Colonic mucosa (tissue), 4 donors: ENCODE measurements around the gene KLHL11. TPM values are rescaled to one million over a fixed set of nuclear protein-coding genes. Genes with fewer than 3 reads are reported as not detected.
"Not testable (repeated sequence)": the region's sequence is repeated elsewhere in the genome, so short reads cannot be mapped to it uniquely, and the experiment has no call there.

Experiments used
- DNase-seq: peaks from one replicate; pipeline ENCODE4 v3.0.0-alpha.2; 2020
- H3K27ac ChIP-seq: fragments of 200-600 bp; one replicate; pipeline ENCODE4 v1.8.0; 2021
- H3K27me3 ChIP-seq: fragments of 200-600 bp; one replicate; pipeline ENCODE4 v1.8.0; 2021
- H3K36me3 ChIP-seq: fragments of 200-600 bp; one replicate; pipeline ENCODE4 v1.8.0; 2021
- H3K4me1 ChIP-seq: fragments of 200-600 bp; one replicate; pipeline ENCODE4 v1.8.0; 2021; ENCODE audit warnings: mild to moderate bottlenecking
- H3K4me3 ChIP-seq: fragments of 200-600 bp; one replicate; pipeline ENCODE4 v1.8.0; 2021
- H3K9ac ChIP-seq, 2 donors: one replicate each; pipeline ENCODE4 v1.7.0; 2013; ENCODE audit warnings: control low read depth in 2 of 2, low read depth in 2 of 2, low read length in 2 of 2
- H3K9me3 ChIP-seq: fragments of 200-600 bp; one replicate; pipeline ENCODE4 v1.8.0; 2021
- intact Hi-C: fragments of 100-400 bp; cut with DNase I; formaldehyde crosslinking; loops from one replicate; pipeline ENCODE4 v1.14.1; 2022
- total RNA-seq, 2 donors: library from RNA; stranded (reverse); fragmentation: NEBNext Ultra II Directional in 1 of 2; extraction: Animal tissue kit (Norgen Biotek cat#: 25700) in 1 of 2; gene quantifications; one replicate each; pipeline ENCODE4 v1.2.1, GENCODE V29; 2021
- TF ChIP-seq, protein P1 (sequence below): fragments of 200-600 bp; IDR thresholded peaks from one replicate; pipeline ENCODE4 v1.8.0; 2022; ENCODE audit warnings: antibody characterized with exemption, mild to moderate bottlenecking
- donor health status: healthy.
- donor health status: DM: no; HTN: no; CAD: no.
- donor health status: DM: no; HTN: no; CAD: no.

The KLHL11 gene
- total RNA-seq, 2 donors from 2014 or later, result 10.0 to 14.0 TPM

DNA sequence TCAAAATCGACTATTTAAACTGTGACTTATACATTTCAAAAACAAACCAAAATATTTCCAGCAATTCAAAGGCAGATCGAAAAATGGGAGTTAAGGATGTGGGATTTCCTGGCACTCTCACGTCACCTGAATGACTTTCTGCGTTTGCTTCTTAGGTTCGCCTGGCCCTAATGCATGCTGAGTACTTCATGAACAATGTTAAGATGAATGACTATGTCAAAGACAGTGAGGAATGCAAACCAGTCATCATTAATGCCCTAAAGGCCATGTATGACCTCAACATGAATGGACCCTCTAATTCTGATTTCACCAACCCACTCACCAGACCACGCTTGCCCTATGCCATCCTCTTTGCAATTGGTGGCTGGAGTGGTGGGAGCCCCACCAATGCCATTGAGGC lies 20.3 kb downstream of the KLHL11 start:
- no peaks in the 10 kb centered on the region for H3K36me3 ChIP-seq
- H3K9me3 ChIP-seq, result no peaks in the 10 kb centered on the region
- H3K4me3 ChIP-seq, result no peak overlapping the region
- no peaks in the 10 kb centered on the region for H3K4me1 ChIP-seq
- H3K27me3 ChIP-seq, result no peaks in the 10 kb centered on the region
- H3K9ac ChIP-seq, result no peak overlapping the region
- DNase-seq, result no peak
- TF ChIP-seq, protein P1, sequence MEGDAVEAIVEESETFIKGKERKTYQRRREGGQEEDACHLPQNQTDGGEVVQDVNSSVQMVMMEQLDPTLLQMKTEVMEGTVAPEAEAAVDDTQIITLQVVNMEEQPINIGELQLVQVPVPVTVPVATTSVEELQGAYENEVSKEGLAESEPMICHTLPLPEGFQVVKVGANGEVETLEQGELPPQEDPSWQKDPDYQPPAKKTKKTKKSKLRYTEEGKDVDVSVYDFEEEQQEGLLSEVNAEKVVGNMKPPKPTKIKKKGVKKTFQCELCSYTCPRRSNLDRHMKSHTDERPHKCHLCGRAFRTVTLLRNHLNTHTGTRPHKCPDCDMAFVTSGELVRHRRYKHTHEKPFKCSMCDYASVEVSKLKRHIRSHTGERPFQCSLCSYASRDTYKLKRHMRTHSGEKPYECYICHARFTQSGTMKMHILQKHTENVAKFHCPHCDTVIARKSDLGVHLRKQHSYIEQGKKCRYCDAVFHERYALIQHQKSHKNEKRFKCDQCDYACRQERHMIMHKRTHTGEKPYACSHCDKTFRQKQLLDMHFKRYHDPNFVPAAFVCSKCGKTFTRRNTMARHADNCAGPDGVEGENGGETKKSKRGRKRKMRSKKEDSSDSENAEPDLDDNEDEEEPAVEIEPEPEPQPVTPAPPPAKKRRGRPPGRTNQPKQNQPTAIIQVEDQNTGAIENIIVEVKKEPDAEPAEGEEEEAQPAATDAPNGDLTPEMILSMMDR, result no peak
- intact Hi-C loops, result no loop called here
- H3K27ac ChIP-seq, result no peak overlapping the region

DNA sequence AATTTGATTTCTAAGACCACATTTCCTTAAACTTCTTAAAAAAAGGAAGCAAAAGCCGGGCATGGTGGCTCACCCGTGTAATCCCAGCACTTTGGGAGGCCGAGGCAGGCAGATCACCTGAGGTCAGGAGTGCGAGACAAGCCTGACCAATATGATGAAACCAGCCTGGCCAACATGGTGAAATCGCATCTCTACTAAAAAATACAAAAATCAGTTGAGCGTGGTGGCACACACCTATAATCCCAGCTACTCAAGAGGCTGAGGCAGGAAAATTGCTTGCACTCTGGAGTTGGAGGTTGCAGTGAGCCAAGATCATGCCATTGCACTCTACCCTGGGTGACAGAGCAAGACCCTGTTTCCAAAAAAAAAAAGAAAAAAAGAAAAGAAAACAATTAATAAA lies 24.4 kb downstream of the KLHL11 start:
- H3K27me3 ChIP-seq, H3K9ac ChIP-seq, H3K27ac ChIP-seq, DNase-seq, H3K4me1 ChIP-seq, H3K4me3 ChIP-seq, intact Hi-C loops, H3K36me3 ChIP-seq, H3K9me3 ChIP-seq: not testable (repeated sequence)

DNA sequence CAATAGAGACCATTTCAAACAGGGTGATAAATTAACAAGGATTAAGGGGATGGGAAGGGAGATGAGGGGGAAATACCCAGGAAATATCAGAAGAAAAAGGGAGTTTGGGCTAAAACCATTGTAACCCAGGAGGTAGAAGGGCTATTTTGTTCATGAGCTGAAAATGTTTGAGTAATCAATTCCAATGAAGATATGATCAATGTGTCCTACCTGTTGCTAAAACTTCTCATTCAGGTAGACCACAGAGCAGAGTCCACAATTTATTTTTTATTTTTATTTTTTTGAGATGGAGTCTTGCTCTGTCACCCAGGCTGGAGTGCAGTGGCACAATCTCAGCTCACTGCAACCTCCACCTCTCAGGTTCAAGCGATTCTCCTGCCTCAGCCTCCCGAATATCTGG lies 25.8 kb downstream of the KLHL11 start:
- H3K27me3 ChIP-seq, H3K4me3 ChIP-seq, H3K9ac ChIP-seq, H3K27ac ChIP-seq, H3K9me3 ChIP-seq, intact Hi-C loops, H3K36me3 ChIP-seq, H3K4me1 ChIP-seq, DNase-seq: not testable (repeated sequence)

DNA sequence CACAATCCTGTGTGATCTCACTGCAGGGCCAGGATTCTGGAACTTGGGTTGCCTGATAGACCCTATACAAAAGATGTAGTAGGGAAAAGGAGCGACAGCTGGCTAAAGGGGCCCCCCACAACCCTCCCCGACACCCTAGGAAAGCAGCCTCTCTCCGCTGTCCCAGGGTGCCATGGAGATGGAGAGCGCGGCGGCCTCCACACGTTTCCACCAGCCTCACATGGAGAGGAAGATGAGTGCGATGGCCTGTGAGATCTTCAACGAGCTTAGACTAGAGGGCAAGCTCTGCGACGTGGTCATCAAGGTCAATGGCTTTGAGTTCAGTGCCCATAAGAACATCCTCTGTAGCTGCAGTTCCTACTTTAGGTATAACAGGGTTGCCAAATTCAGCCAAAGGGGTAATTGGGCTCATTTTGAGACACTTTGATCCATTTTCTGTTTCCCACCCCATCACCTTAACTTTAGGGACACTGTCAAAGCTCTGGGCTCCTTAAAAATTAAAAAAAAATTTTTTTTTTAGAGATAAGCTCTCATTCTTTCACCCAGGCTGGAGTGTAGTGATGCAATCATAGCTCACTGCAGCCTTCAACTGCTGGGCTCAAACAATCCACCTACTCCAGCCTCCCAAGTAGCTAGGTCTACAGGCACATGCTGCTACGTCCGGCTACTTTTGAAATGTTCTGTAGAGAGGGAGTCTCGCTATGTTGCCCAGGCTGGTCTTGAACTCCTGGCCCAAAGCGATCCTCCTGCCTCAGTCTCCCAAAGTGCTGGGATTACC lies 27.3 kb downstream of the KLHL11 start, which contains the start of gene KLHL10:
KLHL10 (plus strand) TSS at position 65 of the 778 bp plus-strand sequence; CDS start at position 173, 108 bp downstream.
- intact Hi-C loops, result no loop called here
- TF ChIP-seq, protein P1, result no peak
- Histone ChIP-seq H3K9ac (no peak within 1 kb of the TSS), H3K9me3 (no peaks in the 10 kb centered on the region), H3K4me1 (no peaks in the 10 kb centered on the region), H3K27ac (no peak within 1 kb of the TSS), H3K27me3 (no peaks in the 10 kb centered on the region), H3K36me3 (no peaks in the 10 kb centered on the region), H3K4me3 (no peak within 1 kb of the TSS)
- DNase-seq, result no peak

DNA sequence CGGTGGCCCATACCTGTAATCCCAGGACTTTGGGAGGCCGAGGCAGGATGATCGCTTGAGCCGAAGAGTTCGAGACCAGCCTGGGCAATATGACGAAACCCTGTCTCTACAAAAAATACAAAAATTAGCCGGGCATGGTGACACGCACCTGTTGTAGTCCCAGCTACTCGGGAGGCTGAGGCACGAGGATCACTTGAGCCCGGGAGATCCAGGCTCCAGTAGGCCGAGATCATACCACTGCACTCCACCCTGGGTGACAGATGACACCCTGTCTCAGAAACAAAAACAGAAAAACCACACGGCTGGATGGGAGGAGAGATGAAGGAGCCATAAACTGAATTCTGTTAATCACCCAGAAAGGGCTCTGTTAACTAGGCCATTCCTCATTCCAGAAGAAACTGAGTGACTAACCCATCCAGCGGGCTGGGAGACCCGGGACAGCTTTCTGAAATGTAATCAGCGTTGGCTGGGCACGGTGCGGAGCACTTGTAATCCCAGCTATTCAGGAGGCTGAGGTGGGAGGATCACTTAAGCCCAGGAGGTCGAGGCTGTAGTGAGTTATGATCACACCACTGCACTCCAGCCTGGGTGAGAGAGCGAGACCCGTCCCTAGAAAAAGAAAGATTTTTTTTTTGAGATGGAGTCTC lies 28.6 kb downstream of the KLHL11 start:
- no peaks in the 10 kb centered on the region for H3K27me3 ChIP-seq
- TF ChIP-seq, protein P1, result no peak
- intact Hi-C loops, result no loop called here
- DNase-seq, result no peak
- H3K9me3 ChIP-seq, result no peaks in the 10 kb centered on the region
- no peaks in the 10 kb centered on the region for H3K36me3 ChIP-seq
- H3K9ac ChIP-seq, result peak overlapping the region in 1 of 2 donors; percentile 70
- no peak overlapping the region for H3K27ac ChIP-seq
- peak overlapping the region; percentile 93 for H3K4me3 ChIP-seq
- no peaks in the 10 kb centered on the region for H3K4me1 ChIP-seq

DNA sequence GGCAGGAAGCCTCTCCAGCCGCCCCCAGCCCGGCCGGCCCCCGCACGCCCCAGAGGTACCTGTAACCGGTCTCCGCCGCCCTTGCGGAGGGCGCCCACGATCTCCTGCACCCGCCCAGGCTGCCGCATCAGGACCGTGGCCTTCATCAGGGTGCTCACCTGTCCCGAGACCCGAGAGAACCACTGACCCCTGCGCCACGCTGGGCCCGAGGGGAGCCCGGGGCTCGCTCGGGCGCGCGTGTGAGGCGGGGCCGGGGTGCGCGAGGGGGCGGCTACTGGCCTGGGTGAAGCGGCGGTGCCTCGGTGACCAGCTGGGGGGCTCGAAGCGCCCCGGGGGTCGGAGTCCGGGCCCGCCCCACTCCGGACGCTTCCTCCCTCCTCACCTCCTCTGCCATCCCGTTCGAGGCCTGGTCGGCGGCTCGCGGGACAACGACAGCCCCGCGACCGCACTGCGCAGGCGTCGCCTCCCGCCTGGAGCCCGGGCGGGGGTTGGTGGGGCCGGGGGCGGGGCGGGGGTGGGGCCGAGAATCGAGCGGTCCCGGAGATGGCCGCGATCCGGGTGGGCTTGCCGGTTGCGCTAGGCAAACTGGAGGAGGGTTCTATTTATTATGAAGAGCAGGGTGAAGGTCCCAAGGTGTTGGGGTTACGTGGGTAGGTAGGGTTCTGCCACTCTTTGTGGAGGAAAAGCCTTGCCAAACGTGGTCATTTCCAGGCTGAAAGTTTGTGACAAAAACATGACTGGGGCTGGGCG lies 29.2 kb downstream of the KLHL11 start, which contains the start of gene NT5C3B:
NT5C3B (minus strand) TSS at position 433 of the 750 bp plus-strand sequence; CDS start at position 394, 39 bp downstream.
- intact Hi-C loops, result no loop called here
- peak; percentile 53 for DNase-seq
- peak within 1 kb of the TSS; percentile 93 for H3K4me3 ChIP-seq
- no peaks in the 10 kb centered on the region for H3K27me3 ChIP-seq
- TF ChIP-seq, protein P1, result no peak
- peak within 1 kb of the TSS; percentile 70 to 87 for H3K9ac ChIP-seq
- H3K36me3 ChIP-seq, result no peaks in the 10 kb centered on the region
- no peaks in the 10 kb centered on the region for H3K9me3 ChIP-seq
- no peaks in the 10 kb centered on the region for H3K4me1 ChIP-seq
- peak within 1 kb of the TSS; percentile 50 for H3K27ac ChIP-seq
